H1 (cell line): Measurements from ENCODE around the gene ATR.

Source experiments
- CTCF ChIP-seq, 3 experiments: IDR thresholded peaks; 1 replicate in 2 of 3; 2 replicates in 1 of 3; pipeline versions ENCODE4 v1.5.1 to v1.6.1; 2011; ENCODE audit warnings: low read length in 3 of 3, mild to moderate bottlenecking in 3 of 3, inconsistent platforms in 2 of 3, low read depth in 1 of 3, moderate library complexity in 1 of 3; ENCODE audit not compliant: insufficient read depth in 1 of 3; ENCODE audit errors: control extremely low read depth in 1 of 3
- EGR1 ChIP-seq: IDR thresholded peaks from 2 replicates; pipeline ENCODE4 v1.6.1; 2011; ENCODE audit warnings: low read depth, low read length, borderline replicate concordance
- JUN ChIP-seq: IDR thresholded peaks from 2 replicates; pipeline ENCODE4 v1.6.1; 2011; ENCODE audit warnings: low read depth, mild to moderate bottlenecking, improper control_type of control experiment, low read length
- SRF ChIP-seq: IDR thresholded peaks from 2 replicates; pipeline ENCODE4 v1.6.1; 2011; ENCODE audit warnings: mild to moderate bottlenecking, low read depth, low read length, moderate library complexity
- SUZ12 ChIP-seq: fragments of 200-600 bp; sonication (generic); IDR thresholded peaks from 2 replicates; pipeline ENCODE4 v1.6.1; 2012; ENCODE audit warnings: mild to moderate bottlenecking, inconsistent platforms, low read length, moderate library complexity, mixed read lengths

DNA sequence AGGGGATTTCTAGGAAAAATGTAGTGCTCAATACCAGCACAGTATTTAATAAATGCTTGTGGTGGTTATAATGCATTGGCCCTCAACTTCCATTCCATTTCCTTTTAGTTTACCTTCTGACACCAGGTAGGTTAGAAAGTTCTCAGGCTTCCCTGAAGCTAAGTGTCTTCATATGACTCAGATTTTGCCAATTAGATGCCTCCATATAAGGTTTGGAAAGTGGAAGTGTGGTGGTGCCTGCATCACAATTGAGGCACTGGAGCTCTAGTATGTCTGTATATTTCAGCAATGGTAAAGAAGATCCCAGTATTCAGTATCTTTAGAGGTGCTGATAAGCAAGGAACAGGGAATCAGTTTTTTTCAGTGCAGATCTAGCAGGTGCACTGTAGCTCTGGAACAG lies 149.0 kb downstream of the ATR start:
- TF ChIP-seq CTCF (IDR thresholded peaks at IDR 0.05; ENCODE audit: control extremely low read depth in 1 of 3, insufficient read depth in 1 of 3, low read depth in 1 of 3, low read length in 3 of 3) (no peak), EGR1 (no peak), SRF (no peak), SUZ12 (no peak), JUN (no peak)
